Activated naive CD8-positive, alpha-beta T cell (primary cell): ENCODE data around the gene SLC13A3.

ENCODE experiments used
- H3K27ac Mint-ChIP-seq: one replicate; pipeline ENCODE4 v1.8.0; 2021; ENCODE audit warnings: mixed read lengths
- H3K27me3 Mint-ChIP-seq: one replicate; pipeline ENCODE4 v1.8.0; 2021; ENCODE audit warnings: mixed read lengths
- H3K36me3 Mint-ChIP-seq: one replicate; pipeline ENCODE4 v1.8.0; 2021; ENCODE audit warnings: mixed read lengths
- H3K4me1 Mint-ChIP-seq: one replicate; pipeline ENCODE4 v1.8.0; 2021; ENCODE audit warnings: low read depth, mixed read lengths
- H3K4me3 Mint-ChIP-seq: one replicate; pipeline ENCODE4 v1.8.0; 2021; ENCODE audit warnings: mild to moderate bottlenecking, mixed read lengths
- H3K9me3 Mint-ChIP-seq: one replicate; pipeline ENCODE4 v1.8.0; 2021; ENCODE audit warnings: low read depth, mixed read lengths

The SLC13A3 gene

DNA sequence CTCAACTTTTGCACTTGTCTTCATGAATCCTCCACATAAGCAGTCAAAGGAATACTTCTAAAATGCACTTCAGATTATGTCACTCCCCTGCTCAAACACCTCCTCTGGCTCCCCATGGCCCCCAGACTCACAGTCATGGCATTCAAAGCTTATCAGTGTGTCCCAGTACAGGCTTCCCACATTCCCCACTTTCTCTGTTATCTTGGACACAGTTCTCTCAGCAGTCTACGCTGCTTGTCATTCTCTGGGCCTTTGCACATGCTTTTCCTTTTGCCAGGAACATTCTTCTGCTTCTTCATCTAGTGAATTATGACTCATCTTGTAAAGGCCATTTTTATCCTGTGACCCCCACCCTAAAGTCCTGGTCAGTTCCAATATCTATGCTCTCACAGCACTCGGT, 31.8 kb downstream of the SLC13A3 start:
- Mint-ChIP-seq H3K4me3 (no peak overlapping the region), H3K27me3 (peaks cover 11% of the 10 kb centered on the region), H3K36me3 (peaks cover 5% of the 10 kb centered on the region)

DNA sequence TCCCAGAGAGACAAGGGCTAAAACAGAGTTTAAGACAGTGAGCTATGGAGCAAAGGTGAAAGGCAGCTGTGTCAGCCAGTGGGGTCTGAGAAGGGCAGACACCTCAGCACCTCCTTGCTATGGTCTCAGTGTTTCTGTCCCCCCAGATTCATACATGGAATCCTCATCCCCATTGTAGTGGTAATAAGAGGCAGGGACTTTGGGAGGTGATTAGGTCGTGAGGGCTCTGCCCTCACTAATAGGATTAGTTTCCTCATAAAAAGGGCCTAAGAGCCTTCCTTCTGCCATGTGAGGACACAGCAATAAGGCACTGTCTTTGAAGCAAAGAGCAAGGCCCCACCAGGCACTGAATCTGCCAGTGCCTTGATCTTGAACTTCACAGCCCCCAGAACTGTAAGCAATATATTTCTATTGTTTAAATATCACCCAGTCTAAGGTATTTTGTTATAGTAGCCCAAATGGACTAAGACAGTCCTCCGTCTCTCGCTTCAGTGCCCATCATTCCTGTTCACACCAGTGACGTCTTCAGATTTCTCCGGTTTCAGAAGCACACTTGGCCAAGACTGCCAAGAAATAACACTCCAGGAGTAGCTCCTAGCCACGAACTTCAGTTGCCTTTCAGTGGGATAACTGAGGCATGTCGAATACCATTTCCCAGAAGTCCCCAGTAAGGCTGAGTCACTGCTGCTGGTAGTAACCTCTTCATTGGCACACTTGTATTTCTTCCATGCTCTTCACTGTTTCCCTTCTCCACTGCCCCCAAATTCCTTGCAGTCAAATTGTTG, 32.8 kb downstream of the SLC13A3 start:
- no peaks in the 10 kb centered on the region for H3K4me1 Mint-ChIP-seq
- H3K4me3 Mint-ChIP-seq: no peak overlapping the region
- H3K9me3 Mint-ChIP-seq: no peaks in the 10 kb centered on the region
- no peaks in the 10 kb centered on the region for H3K36me3 Mint-ChIP-seq
- no peak overlapping the region for H3K27ac Mint-ChIP-seq
- peaks cover 6% of the 10 kb centered on the region for H3K27me3 Mint-ChIP-seq

More for the DNA sequence above, 31.8 kb downstream of the SLC13A3 start:
- H3K4me1 Mint-ChIP-seq: no peaks in the 10 kb centered on the region
- H3K9me3 Mint-ChIP-seq: peaks cover 7% of the 10 kb centered on the region
- H3K27ac Mint-ChIP-seq: no peak overlapping the region

DNA sequence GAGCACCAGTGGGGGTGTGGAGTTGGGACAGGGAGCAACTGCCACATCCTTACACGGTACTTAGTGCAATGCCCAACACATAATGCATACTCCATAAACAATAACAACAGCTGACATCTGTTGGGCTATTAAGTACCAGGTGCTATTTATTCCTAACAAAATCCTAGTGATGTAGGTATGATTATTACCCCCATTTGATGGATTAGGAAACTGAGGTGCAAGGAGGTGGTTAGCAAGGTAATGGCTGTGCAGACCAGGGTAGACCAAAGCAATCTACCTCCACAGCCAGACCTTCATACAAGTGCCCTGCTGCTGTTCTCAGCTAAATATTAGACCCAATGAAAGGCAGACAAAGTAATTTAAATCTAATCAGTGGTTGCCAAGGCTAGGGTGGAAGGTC, 36.8 kb downstream of the SLC13A3 start:
- peaks cover 7% of the 10 kb centered on the region for H3K27me3 Mint-ChIP-seq
- H3K27ac Mint-ChIP-seq: no peak overlapping the region
- no peaks in the 10 kb centered on the region for H3K36me3 Mint-ChIP-seq
- H3K4me1 Mint-ChIP-seq: no peaks in the 10 kb centered on the region
- H3K4me3 Mint-ChIP-seq: no peak overlapping the region
- H3K9me3 Mint-ChIP-seq: no peaks in the 10 kb centered on the region

DNA sequence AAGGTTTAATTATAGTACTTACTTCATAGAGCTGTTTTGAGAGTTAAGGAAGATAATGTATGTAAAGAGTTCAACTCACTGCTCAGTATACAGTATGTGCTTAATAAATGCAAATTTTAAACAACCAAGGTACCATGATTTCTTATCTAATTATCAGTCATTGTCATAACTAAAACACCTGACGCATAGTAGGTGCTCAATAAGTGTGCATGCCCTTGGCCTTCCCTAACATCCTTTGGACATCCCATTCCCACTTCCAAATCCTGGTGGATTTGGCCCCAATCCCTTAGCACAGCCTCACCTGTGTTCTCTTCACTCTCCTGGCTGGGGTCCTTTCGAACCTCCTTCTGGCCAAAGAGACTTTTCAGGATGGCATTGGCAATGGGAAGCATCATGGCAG, 41.1 kb downstream of the SLC13A3 start:
- Mint-ChIP-seq H3K36me3 (no peaks in the 10 kb centered on the region), H3K4me3 (no peak overlapping the region), H3K9me3 (no peaks in the 10 kb centered on the region), H3K27ac (no peak overlapping the region), H3K4me1 (no peaks in the 10 kb centered on the region), H3K27me3 (peaks cover 3% of the 10 kb centered on the region)

DNA sequence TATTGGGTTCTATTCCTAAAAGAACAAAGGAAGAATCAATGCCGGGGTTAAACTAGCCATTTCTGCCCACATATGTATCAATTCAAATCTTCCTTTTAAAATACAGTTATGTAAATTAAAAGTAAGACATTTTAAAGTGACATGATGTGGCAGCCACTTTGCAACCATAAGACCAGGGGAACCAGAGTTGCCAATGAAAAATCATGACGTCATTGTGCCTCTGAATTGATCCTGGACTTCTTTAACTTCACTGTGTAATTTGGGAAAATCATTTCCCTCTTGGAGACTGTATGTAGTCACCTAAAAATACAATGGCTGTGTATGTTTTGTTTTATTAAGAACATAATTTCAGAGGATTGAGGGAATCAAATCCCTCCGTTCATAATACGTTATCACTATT, 42.2 kb downstream of the SLC13A3 start:
- no peaks in the 10 kb centered on the region for H3K36me3 Mint-ChIP-seq
- H3K9me3 Mint-ChIP-seq: no peaks in the 10 kb centered on the region
- peaks cover 3% of the 10 kb centered on the region for H3K27me3 Mint-ChIP-seq
- H3K4me3 Mint-ChIP-seq: no peak overlapping the region
- H3K4me1 Mint-ChIP-seq: no peaks in the 10 kb centered on the region
- H3K27ac Mint-ChIP-seq: no peak overlapping the region

DNA sequence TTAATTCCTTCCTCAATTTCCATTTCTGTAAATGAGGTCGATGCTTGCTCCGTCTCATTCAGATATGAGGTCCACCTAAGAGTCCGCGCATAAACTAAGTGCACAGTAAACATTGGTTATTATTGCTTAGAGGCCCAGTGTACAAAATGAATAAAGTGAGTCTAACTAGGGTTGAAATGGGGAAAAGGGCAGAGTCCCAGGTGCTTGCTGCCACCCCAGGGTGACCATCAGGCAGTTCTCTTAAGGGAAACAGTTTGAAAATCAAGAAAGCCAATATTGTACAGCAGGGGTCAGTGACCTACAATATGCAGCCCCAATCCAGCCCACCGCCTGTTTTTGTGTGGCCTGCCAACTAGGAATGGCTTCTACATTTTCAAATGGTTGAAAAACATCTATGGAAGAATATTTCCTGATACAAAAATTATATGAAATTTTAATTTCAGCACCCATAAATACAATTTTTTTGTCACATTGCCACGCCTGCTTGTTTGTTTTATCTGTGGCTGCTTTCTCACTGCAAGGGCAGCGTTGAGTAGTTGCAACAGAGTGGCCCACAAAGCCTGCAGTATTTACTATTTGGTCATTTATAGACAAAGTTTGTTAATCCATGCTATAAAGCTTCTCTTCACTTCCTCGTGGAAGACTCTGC, 43.3 kb downstream of the SLC13A3 start:
- H3K27me3 Mint-ChIP-seq: peaks cover 3% of the 10 kb centered on the region
- H3K9me3 Mint-ChIP-seq: no peaks in the 10 kb centered on the region
- H3K4me3 Mint-ChIP-seq: no peak overlapping the region
- no peaks in the 10 kb centered on the region for H3K36me3 Mint-ChIP-seq
- H3K27ac Mint-ChIP-seq: no peak overlapping the region
- no peaks in the 10 kb centered on the region for H3K4me1 Mint-ChIP-seq

DNA sequence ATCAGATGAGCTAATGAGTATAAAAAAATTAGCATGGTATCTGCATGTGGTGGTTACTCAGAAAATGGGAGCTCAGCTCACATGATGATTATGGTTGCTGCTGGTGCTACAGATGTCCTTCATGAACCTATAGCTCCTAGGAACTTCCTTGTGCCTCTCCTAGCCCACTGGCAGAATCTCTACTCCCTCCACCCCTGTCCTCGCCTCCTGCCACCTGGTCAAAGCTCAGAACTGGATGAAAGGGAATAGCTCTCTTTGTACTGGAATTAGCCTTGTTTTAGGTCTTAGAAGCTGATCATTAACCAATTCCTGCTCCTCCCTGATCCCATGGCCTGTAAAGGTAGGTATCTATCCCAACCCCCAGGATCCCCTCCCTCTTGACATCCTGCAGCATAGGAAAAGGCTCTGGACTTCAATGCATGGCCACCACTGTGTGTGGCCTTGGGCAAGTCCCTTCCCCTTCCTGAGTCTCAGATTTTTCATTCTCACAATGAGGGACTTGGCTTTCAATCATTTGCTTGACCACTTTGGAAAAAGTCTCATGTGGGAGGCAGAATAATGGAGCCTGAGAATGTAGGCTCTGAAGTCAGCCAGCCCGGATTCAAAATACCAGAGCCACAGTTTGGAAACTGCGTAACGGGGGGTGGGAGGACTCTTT, 43.9 kb downstream of the SLC13A3 start:
- H3K27ac Mint-ChIP-seq: no peak overlapping the region
- no peaks in the 10 kb centered on the region for H3K4me1 Mint-ChIP-seq
- H3K9me3 Mint-ChIP-seq: no peaks in the 10 kb centered on the region
- peaks cover 3% of the 10 kb centered on the region for H3K27me3 Mint-ChIP-seq
- H3K36me3 Mint-ChIP-seq: no peaks in the 10 kb centered on the region
- no peak overlapping the region for H3K4me3 Mint-ChIP-seq

DNA sequence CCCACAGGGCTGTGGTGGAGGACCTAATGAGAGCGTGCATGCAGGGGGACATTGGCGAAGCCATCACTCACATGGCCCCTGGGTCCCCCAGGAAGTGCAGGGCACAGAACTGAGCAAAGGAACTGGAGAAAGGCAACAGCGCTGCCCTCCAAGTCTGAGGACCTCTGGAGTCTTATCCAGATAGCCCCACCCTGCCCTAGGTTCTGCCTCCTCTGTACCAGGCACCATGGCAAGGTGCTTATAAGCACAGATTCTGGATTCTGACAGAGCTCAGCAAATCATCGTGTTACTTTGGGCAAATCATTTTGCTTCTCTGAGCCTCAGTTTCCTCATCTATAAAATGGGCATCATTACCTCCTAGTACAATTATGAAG, 44.5 kb downstream of the SLC13A3 start:
- Mint-ChIP-seq H3K27ac (no peak overlapping the region), H3K4me3 (no peak overlapping the region), H3K36me3 (no peaks in the 10 kb centered on the region), H3K4me1 (no peaks in the 10 kb centered on the region), H3K9me3 (no peaks in the 10 kb centered on the region), H3K27me3 (peaks cover 3% of the 10 kb centered on the region)

DNA sequence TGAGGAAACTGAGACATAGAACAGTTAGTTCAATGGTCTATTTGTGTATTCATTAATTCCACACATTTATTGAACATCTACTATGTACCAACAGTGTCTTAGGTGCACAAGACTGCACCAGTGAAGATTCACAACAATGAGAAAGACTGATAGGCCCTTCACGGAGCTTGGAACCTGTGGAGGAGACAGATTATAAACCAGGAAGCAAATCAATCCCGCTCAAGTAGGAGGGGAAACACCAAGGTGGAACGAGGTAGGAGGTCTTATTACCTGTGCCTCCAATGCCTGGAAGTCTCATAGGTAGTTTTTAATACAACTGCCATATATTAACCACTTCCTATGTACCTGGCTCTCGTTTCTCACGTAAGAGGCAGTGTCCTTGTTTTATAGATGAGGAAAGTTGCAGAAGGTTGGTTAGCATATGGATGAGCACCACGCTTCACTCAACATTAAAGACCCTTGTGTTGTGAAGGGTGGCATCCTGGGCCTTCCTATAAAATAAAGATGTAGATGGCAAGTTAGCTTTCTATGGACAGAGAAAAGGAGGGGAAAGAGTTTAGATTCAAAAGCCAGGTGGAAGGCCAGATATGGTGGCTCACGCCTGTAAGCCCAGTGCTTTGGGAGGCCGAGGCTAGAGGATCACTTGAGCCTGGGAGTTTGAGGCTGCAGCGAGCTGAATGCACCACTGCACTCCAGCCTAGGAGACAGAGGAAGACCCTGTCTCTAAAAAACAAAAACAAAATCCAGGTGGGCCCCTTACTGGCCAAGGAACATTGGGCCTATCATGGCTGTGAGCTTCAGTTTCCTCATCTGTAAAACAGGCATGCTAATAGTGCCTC, 45.1 kb downstream of the SLC13A3 start:
- H3K4me3 Mint-ChIP-seq: no peak overlapping the region
- peaks cover 3% of the 10 kb centered on the region for H3K27me3 Mint-ChIP-seq

DNA sequence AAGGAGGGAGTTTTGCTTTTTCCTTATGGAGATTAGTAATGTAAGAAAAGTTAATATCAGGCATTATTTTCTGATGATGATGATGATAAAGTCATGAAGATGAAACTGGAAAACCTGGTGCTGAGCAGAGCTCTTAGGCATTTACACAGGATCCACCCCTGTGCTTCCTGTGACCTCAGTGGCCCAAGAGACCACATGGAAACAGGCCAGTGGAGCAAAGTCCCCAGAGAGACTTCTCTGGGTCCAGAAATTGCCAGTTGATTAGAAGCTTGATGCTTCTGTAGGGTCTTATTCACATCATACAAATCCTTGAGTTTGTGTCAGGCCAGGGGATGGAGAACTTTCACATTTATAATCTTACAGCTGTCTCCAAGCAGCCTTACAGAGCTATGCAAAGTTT, 46.1 kb downstream of the SLC13A3 start:
- Mint-ChIP-seq H3K36me3 (no peaks in the 10 kb centered on the region), H3K4me3 (no peak overlapping the region), H3K27me3 (no peaks in the 10 kb centered on the region), H3K4me1 (no peaks in the 10 kb centered on the region), H3K27ac (no peak overlapping the region), H3K9me3 (no peaks in the 10 kb centered on the region)

More for the DNA sequence above, 45.1 kb downstream of the SLC13A3 start:
- Mint-ChIP-seq H3K4me1 (no peaks in the 10 kb centered on the region), H3K36me3 (no peaks in the 10 kb centered on the region), H3K9me3 (no peaks in the 10 kb centered on the region), H3K27ac (no peak overlapping the region)

DNA sequence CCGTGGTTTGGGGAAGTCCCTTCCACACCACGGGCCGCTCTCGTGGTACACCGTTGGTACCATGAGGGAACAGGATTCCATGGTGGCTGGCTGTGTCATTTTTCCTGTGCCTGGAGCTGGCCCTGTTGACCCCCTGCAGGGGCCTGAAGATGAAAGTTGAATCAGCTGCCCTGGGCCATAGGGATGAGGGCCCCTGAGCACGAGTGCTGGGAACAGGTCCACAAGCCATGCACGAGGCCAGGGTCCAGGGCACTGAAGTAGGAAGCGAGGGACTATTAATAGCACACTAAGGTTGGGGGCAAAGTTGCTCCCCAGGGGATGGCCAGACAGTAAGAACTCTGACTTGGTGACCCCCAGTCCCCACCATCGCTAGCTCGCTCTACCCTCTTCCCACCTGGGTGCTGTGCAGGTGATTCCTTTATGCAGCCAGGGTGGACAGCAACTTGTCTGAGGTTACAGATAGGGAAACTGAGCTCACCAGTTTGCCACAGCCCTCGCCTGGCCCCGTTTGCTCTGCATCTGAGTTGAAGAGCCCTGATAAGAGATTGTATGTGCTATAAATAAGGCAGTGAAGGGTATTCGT, 46.6 kb downstream of the SLC13A3 start:
- Mint-ChIP-seq H3K4me3 (no peak overlapping the region), H3K9me3 (no peaks in the 10 kb centered on the region), H3K36me3 (no peaks in the 10 kb centered on the region), H3K4me1 (no peaks in the 10 kb centered on the region), H3K27me3 (no peaks in the 10 kb centered on the region), H3K27ac (no peak overlapping the region)

DNA sequence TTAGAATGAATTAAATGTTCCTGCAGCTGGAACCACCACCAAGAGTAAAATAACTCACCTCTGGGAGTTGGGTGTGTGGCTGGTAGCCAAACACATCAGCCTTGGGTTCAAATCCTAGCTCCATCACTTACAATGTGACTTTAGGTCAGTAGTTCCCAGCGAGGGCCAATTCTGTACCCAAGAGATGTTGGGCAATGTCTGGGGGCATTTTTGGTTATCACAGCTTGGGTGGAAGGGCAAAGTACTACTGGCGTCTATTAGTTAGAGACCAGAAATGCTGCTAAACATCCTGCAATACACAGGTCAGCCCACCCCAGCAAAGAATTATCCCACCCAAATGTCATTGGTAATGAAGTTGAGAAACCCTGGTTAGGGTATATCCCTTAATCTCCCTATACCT, 48.8 kb downstream of the SLC13A3 start:
- H3K27me3 Mint-ChIP-seq: no peaks in the 10 kb centered on the region
- no peak overlapping the region for H3K4me3 Mint-ChIP-seq
- no peak overlapping the region for H3K27ac Mint-ChIP-seq
- H3K4me1 Mint-ChIP-seq: no peaks in the 10 kb centered on the region
- H3K36me3 Mint-ChIP-seq: no peaks in the 10 kb centered on the region
- no peaks in the 10 kb centered on the region for H3K9me3 Mint-ChIP-seq

DNA sequence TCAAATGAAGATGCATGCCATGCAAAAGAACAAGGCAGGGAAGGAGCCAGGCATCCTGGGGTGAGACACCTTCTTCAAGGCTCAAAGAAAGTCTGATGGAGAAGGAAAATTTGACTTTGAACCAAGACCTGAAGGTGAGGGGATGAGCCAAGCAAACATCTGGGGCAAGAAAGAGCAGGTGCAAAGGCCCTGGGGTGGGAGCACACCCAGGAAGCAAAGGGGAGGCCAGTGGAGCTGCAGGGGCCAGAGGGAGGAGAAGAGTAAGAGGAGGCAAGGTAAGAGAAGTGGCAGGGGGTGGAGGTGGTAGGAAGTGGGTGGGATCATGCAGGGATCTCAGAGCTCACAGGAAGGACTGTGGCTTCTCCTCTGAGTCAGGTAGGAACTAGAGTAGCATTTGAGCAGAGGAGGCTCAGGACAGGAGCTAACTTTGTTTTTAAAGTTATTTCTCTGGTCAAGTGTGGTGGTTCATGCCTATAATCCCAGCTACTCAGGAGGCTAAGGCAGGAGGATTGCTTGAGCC, 49.6 kb downstream of the SLC13A3 start:
- no peaks in the 10 kb centered on the region for H3K9me3 Mint-ChIP-seq
- no peak overlapping the region for H3K4me3 Mint-ChIP-seq
- H3K27ac Mint-ChIP-seq: no peak overlapping the region
- no peaks in the 10 kb centered on the region for H3K4me1 Mint-ChIP-seq
- H3K36me3 Mint-ChIP-seq: no peaks in the 10 kb centered on the region
- H3K27me3 Mint-ChIP-seq: no peaks in the 10 kb centered on the region

DNA sequence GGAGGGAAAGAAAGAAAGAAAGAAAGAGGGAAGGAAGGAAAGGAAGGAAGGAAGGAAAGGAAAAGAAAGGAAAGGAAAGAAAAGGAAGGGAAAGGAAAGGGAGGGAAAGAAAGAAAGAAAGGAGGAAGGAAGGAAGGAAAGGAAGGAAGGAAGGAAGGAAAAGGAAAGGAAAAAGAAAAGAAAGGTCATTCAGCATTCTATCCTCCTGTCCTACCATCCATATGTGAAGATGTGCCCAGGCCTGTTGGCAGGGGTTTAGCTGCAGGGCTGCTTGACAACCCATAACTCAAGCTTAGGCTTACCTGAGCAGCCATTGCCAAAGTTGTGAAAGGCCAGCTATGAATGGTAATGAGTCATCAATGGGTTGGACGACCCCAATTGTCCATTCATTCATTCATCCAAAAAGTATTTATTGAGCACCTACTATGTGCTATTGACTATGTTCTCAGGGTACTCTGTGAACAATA, 50.9 kb downstream of the SLC13A3 start:
- Mint-ChIP-seq H3K36me3 (no peaks in the 10 kb centered on the region), H3K9me3 (no peaks in the 10 kb centered on the region), H3K4me1 (no peaks in the 10 kb centered on the region), H3K4me3 (no peak overlapping the region), H3K27ac (no peak overlapping the region), H3K27me3 (no peaks in the 10 kb centered on the region)
